ENCODE measurements around the gene OPALIN.

The OPALIN gene

DNA sequence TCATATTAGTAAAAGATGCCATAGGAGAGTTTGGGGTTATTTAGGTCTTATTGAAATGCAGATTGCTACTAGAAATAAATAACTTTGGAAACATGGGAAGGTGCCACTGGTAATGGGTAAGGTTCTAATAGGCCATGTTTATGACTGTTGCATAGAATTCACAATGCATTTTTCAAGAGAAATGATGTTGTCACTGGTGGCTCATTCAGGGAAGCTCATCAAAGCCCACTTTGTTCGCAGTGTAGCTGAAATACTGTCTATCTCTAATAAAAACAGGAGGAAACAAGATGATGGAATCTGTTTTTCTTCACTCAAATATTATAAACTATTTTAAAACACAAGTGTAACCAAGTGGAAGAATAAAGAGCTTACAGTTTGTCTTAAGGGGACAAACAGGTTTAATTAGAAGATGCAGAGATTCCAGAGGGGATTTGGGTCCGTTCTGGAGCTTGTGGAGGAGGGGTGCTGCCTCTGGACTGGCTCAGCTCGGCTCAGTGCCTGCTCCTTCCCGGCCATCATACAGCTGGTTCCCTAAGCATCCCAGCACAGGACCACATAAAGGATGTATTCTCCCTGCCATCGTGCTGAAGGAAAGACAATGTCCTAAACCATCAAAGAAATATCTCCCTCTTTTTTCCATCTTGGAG is 20.4 kb downstream of the OPALIN start:
- no peak for TF ChIP-seq POLR2AphosphoS5 (IDR thresholded peaks at IDR 0.05; ENCODE audit: low read depth, low read length)
- TF ChIP-seq, protein P1, sequence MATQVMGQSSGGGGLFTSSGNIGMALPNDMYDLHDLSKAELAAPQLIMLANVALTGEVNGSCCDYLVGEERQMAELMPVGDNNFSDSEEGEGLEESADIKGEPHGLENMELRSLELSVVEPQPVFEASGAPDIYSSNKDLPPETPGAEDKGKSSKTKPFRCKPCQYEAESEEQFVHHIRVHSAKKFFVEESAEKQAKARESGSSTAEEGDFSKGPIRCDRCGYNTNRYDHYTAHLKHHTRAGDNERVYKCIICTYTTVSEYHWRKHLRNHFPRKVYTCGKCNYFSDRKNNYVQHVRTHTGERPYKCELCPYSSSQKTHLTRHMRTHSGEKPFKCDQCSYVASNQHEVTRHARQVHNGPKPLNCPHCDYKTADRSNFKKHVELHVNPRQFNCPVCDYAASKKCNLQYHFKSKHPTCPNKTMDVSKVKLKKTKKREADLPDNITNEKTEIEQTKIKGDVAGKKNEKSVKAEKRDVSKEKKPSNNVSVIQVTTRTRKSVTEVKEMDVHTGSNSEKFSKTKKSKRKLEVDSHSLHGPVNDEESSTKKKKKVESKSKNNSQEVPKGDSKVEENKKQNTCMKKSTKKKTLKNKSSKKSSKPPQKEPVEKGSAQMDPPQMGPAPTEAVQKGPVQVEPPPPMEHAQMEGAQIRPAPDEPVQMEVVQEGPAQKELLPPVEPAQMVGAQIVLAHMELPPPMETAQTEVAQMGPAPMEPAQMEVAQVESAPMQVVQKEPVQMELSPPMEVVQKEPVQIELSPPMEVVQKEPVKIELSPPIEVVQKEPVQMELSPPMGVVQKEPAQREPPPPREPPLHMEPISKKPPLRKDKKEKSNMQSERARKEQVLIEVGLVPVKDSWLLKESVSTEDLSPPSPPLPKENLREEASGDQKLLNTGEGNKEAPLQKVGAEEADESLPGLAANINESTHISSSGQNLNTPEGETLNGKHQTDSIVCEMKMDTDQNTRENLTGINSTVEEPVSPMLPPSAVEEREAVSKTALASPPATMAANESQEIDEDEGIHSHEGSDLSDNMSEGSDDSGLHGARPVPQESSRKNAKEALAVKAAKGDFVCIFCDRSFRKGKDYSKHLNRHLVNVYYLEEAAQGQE (IDR thresholded peaks at IDR 0.05; ENCODE audit: insufficient read depth in 1 of 2, low read depth in 2 of 2, low read length in 2 of 2) = no peak
- TF ChIP-seq TAF1 (IDR thresholded peaks at IDR 0.05; ENCODE audit: borderline replicate concordance, insufficient read depth, low read length) = no peak

DNA sequence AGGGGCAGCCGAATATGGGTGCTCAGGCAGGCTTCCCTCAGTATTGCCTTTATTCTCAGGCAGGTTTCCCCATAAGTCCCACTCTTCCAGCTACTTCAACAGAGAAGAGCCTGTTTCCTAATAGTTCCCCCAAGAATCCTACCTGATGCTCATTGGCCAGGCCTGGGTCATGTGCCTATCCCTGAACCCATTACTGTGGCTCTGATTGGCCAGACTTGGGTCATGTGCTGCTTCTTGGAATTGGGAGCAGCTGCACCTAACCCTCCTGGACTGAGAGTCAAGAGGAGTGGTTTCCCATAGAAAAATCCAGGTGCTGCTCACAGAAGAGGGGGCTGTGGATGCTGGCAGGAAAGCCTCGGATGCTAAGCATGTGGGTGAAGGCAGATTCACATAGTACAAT is 21.7 kb downstream of the OPALIN start:
- TF ChIP-seq SIN3A (IDR thresholded peaks at IDR 0.05; ENCODE audit: borderline replicate concordance, insufficient read depth, low read length) (no peak), FOXP2 (optimal IDR thresholded peaks at IDR 0.05; ENCODE audit: borderline replicate concordance, extremely low read depth, extremely low read length, insufficient read depth) (no peak), TAF1 (IDR thresholded peaks at IDR 0.05; ENCODE audit: borderline replicate concordance, insufficient read depth, low read length) (no peak), POLR2AphosphoS5 (IDR thresholded peaks at IDR 0.05; ENCODE audit: low read depth, low read length) (no peak)
- TF ChIP-seq, protein P1 (IDR thresholded peaks at IDR 0.05; ENCODE audit: insufficient read depth in 1 of 2, low read depth in 2 of 2, low read length in 2 of 2) = no peak

DNA sequence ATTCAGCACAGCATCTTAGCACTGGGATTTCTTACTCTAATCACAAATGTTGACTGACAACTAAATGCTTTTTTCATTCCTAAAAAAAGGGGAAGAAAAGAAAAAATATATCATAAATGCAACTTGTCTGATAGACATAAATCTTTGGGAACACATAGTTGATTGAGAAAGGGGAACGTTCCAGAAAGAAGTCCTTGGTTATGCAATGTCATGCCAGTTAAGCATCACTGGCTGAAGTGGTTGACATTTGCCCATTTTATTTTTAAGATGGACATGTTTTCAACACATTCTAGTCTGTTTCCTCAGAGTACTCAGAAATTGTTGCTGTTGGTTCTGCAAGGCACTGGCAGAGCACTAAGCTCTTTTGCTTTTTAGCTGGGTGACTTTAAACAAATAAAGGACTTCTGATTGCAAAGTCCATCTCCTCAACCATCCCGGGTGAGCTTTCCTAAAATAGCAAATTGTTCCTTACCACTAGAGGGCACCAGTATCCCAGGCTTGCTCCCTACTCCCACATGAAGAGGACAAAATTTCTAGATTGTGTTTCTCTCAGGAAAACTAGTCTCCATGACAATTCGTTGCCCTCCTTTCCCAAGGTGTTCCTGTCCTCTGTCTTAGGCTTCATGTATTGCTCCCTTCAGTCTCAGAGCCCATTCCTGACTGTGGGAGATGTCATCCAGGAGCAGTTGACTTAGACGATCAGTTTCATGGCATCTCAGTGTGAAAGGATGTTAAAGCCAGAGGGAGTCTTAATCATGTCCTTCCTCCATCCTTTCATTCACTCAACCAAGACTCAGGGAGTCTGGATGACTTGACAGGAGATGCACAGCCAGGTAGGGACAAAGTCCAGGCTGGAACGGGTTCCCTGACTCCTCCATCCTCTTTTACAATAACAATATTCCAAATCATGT is 23.9 kb downstream of the OPALIN start:
- TF ChIP-seq, protein P1 (IDR thresholded peaks at IDR 0.05; ENCODE audit: insufficient read depth in 1 of 2, low read depth in 2 of 2, low read length in 2 of 2) = no peak
- TF ChIP-seq TAF1 (IDR thresholded peaks at IDR 0.05; ENCODE audit: borderline replicate concordance, insufficient read depth, low read length) (no peak), FOXP2 (optimal IDR thresholded peaks at IDR 0.05; ENCODE audit: borderline replicate concordance, extremely low read depth, extremely low read length, insufficient read depth) (no peak), POLR2AphosphoS5 (IDR thresholded peaks at IDR 0.05; ENCODE audit: low read depth, low read length) (no peak), SIN3A (IDR thresholded peaks at IDR 0.05; ENCODE audit: borderline replicate concordance, insufficient read depth, low read length) (no peak)

DNA sequence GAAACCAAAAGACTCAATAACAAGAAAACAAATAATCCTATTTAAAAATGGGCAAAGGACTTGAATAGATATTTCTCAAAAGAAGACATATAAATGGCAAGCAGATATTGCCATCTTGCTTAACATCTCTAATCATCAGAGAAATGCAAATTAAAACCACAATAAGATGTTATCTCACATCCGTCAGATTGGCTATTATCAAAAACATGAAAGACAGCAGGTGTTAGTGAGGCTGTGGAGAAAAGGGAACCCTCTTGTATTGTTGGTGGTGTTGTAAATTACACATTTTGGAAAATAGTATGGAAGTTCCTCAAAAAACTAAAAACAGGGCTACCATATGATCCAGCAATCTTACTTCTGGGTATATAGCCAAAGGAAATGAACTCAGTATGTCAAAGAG is 25.7 kb downstream of the OPALIN start:
- no peak for TF ChIP-seq FOXP2 (optimal IDR thresholded peaks at IDR 0.05; ENCODE audit: borderline replicate concordance, extremely low read depth, extremely low read length, insufficient read depth)
- no peak for TF ChIP-seq TAF1 (IDR thresholded peaks at IDR 0.05; ENCODE audit: borderline replicate concordance, insufficient read depth, low read length)
- no peak for TF ChIP-seq SIN3A (IDR thresholded peaks at IDR 0.05; ENCODE audit: borderline replicate concordance, insufficient read depth, low read length)
- TF ChIP-seq, protein P1 (IDR thresholded peaks at IDR 0.05; ENCODE audit: insufficient read depth in 1 of 2, low read depth in 2 of 2, low read length in 2 of 2) = no peak
- TF ChIP-seq POLR2AphosphoS5 (IDR thresholded peaks at IDR 0.05; ENCODE audit: low read depth, low read length) = no peak
